Stimulated activated CD4-positive, alpha-beta T cell treated with anti-CD3 and anti-CD28 coated beads, Interleukin-4, amount 100 ng/mL, for 48 hours (primary cell): ENCODE measurements around the gene CHST8.

ENCODE experiments used
- DNase-seq, 2 donors: peaks; one replicate each; pipeline ENCODE4 v3.0.0-alpha.2; 2020; ENCODE audit warnings: low read depth in 2 of 2

The CHST8 gene

DNA sequence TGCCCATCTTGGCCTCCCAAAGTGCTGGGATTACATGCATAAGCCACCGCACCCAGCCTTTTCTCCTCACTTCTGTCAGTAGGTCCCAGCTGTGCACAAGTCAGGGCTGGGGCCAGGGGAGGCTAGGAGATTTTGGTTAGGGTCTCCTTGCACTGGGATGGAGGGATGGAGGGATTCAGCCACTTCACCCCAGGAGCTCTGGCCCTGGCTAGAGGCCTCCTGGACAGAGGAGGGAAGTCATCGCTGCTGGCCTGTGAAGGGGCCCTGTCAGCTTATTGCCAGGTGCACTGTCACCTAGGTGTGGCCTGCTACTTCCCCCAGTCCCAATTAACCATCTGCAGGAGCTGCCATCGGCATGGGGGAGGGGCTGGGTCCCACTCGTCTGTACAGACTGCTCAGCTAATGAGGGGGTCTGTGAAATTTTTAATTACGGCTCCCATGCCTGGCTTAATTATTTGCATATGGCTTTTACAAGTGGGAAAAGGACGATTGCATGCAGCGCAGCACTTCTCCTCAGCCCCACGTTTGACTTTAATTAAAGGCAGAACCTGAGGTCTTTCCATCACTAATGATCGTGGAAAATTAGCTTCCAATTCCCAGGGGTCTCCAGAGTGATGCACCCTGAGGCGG is 52.4 kb downstream of the CHST8 start:
- DNase-seq: no peak

GRCh38 chr19:33674626-33675367 is 53.0 kb downstream of the CHST8 start:
- no peak for DNase-seq

- DNase-seq: no peak
Measured at GRCh38 chr19:33675501-33676124, 53.9 kb downstream of the CHST8 start.

- DNase-seq: no peak
Measured at GRCh38 chr19:33676999-33677665, 55.4 kb downstream of the CHST8 start.

DNA sequence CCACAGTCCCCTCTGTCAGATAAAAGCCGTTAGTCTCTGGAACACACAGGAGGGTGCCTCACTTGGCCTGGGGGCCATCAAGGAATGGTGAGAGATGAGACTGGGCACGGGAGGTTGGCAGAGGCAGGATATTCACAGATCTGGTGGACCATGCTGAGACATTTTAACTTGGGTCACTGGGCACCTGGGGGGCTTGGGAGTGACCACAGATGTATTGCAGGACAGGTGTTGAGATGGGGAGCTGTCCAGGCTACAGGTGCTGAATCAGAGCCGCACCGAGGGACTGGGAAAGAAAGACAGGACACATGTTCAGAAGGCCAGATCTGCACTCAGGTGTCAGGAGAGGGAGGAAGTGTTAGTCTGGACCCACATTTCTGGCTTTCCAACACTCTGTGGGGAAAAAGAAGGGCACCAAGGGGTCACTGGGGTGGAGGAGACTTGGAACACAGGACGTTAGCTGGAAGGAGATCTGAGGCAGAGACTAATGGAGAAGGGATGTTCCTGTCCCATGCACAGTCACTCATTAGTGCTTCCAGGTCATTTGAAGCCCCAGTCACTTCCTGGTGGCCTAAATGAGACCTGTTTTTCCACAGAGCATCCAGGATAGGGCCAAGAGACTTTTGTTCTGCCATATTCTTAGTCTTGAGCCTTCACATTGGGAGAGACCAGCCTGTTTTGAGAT is 56.1 kb downstream of the CHST8 start:
- no peak for DNase-seq

DNA sequence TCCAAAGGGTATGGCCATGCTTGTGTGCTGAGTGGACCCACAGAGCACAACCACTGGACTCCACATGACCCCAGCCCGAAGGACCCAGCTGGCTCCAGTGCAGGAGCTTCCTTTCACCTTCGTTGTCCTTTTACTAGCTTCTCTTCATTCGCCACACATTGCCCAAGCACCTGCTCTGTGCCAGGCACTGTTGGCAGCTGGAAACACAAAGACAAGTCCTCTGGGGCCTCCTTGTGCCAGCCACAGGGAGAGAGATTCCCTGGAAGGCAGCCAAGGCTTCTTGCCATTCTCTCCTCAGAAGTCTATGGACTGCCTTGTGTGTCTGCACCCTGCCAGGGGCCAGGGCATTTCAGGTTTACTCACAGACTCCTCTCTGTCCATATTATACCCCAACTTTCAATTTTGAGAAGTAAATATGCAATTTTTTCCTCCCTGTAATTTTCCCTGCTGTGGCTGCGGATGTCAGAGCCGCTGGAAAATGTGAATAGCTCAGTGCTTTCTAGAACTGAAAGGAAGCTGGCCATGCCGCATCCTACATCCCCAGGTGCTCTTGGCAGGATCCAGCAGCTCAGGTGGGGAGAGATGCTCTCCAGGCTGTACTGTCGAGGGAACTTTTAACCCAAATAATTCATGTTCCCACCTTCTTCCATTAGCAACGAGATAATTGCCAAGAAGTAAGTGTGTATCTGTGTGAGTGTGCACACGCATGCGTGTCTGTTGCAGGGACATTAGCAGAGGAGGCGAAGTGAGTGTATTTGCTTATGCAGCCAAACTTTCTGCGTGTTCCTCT is 57.2 kb downstream of the CHST8 start:
- DNase-seq: no peak

DNA sequence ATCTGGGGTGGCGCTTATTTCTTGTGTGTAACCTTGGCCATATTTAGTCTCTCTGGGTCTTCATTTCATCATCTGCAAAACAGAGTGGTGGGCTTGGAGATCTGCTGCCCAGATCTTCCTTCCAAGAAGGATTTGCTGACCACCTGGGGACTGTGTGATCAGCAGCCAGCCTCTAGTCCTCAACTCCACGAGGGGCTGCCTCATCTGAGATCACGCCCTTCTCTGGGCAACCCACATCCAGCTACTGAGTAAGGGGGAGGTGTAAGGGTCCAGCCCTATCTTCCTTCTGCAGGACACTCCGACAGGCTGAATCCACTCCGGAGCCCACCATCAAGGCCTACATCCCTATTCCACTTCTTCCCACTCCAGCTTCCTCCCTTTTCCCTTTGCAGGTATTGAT is 57.9 kb downstream of the CHST8 start:
- DNase-seq: no peak

DNA sequence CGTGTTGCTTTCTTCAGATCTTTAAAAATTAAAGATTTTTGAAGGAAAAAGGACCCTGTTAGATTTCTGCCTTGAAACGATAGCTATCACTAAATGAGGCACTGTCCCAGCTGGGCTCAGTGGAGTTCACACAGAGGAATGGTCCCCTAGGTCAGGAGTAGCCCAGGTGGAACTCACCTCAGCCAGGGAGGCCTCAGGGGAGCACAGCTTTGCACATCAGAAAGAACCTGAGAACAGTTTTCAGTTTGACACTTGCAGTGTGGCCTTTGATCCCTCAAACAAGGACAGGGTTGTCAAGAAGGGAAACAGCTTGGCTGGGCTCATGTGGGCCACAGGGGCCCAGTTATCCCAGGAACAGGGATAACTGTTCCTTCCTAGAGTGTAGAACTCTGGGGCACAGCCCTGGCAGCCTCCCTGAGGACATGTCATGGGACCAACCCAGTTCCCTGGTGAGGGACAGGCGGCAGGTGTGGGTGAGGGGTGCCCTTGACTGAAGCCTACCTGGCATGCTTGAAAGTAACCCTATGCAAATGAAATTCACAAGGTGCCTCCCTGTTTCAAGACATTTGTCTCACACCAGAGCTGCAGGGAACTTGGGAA is 59.4 kb downstream of the CHST8 start:
- DNase-seq: no peak

DNA sequence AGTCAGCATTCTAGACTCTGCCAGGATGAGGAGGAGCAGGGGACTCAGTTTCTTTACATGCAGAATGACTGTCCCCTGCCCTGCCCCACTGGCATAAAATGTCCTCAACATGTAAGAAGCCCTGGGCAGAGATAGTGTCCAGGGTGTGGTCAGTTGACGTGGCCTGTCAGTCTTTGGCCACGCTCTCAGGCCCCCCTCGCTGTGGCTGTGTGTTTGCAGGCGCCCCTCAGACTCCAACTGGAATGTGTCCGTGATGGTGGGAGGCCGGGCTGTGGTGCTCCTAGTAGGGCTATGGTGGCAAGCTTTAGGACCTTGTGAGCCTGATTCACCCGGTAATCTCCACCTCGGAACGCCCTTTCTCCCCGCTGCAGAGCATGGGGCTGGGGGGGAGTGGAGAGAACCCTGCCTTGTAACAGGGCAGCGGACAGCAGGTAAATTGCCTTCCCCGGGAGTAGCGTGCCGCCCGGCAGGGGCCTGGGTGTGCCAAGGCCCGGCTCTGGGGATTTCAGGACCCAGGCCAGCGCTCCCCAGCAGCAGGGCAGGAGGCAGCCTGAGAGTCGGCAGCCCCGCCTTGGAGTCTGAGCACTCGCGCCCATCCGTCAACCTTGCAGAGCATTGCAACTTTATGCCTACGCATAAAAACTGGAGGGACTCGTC is 62.3 kb downstream of the CHST8 start:
- DNase-seq: no peak

GRCh38 chr19:33684538-33685232 is 62.9 kb downstream of the CHST8 start:
- no peak for DNase-seq

- no peak for DNase-seq
Measured at GRCh38 chr19:33685541-33685940, 63.8 kb downstream of the CHST8 start.

DNA sequence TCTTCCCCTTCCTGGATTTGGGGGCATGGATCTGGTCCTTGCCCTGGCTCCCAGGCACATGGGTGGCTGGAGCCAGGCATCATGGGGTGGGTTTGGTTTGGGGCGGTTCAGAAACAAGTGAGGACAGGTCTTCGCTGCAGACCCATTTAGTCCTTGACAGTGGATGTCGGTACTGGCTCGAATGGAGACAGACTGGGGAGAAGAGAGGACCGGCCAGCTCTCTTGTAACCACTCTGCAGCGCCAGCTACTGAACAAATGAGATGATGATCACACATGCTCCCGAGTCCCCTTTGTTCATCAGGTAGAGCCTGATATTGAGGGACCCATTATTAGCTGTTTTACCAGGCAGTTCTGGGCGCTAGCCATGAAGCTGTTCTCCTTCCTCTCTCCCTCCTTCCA is 64.5 kb downstream of the CHST8 start:
- DNase-seq: no peak

DNA sequence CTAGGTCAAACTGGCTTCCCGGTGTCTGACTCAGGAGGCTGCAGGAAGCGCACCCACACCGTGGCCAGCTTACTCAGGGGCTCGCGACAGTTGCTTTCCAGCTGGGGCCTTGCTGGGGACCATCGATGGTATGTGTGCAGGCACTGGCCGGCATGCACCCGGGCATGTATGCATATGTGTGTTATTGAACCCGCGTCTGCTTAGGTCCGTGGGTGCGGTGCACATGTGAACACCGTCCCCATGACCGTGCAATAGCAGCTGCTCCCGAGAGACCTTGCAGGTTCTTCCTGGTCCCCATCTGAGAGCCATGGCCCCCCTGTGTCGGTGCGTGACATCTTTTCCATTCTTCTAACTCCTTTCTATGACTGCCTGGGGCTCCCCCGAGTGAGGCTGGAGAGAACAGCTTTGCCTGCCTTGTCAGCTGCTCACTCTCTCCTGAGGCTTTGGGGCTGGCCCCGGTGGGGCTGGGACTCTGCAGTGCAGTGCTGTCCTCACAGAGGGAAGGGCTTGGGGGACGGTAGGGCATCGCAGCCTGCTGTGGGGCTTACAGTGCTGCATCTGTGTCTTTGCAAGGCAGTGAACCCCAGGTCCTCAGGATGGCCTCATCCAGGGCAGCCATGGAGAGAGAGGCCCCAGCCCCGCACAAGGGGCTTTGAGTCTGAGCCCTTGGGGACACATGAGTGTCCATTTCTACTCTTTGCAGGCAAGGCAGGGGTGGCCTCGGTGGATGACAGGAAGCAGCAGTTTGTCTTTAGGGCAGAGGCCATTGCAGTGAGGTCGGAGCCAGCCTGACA is 65.1 kb downstream of the CHST8 start:
- no peak for DNase-seq

DNA sequence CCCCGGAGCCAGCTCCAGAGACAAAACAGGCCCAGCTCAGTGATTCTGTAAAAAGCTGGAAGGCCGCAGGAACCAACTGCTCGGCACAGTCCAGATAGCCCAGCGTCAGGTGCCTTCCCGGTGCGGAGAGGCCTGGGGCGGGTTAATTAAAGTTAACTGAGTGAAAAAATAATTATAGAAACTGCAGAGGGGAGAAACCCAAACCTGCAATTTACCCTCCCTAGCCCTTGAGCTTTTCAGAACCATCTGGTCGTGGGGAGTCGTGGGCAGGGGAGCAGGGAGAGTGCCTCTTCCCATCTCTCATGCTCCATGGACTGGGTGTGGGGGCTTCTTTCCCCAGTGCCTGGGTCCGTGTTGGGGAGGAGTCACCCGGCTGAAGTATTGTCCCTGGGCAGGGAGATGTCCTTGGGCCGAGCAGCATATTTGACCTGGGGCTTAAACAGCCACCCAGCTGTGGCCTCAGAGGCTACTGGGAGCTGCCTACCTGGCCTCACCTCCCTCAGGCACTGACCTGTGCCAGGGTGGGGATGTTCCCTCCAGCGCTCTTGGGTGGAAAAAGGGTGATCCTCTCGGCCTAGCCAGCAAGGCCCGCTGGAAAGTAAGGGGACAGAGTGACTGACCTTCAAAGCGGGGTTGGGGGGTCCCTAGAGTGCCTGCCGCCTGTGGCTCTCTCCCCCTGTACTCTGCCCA is 65.9 kb downstream of the CHST8 start:
- DNase-seq: no peak

DNA sequence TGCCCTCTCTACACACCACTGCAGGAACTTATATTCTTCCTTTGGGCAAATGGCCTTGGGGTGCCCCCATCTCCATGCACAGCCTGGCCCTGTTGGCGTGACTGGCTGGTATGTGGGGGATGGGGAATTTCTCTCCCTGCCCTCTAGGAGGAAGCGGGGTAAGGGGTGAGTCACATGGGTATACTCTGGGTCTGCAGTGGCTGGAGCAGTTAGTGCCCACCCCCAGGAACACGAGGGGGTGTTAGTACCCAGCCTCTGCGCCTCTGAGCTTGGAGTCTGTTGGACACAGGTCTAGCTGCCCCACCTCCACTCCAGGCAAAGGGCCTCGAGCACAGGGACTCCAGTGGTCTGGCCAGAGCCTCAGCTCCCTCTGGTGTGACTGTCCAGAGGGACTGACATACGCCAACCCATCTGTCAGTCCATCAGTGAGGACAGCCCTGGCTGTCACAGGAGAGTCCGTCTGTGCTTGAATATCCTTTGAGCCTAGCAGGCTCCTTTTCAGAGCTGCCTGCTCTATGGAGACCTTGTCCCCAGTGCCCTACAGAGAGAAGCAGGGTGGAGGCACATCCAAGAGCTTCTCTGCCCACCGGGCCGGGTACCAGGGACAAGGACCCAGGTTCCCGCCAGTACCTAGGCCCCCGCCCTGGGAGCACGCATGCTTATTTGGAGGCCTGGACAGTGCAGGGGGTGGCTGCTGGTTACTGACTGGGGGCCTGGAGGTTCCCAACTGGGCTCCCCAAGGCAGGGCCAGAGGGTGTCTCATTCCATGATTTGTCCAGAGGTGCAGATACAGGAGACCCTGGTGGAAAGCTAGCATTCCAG is 66.6 kb downstream of the CHST8 start:
- DNase-seq: no peak

- no peak for DNase-seq
Measured at GRCh38 chr19:33689138-33689746, 67.5 kb downstream of the CHST8 start.

DNA sequence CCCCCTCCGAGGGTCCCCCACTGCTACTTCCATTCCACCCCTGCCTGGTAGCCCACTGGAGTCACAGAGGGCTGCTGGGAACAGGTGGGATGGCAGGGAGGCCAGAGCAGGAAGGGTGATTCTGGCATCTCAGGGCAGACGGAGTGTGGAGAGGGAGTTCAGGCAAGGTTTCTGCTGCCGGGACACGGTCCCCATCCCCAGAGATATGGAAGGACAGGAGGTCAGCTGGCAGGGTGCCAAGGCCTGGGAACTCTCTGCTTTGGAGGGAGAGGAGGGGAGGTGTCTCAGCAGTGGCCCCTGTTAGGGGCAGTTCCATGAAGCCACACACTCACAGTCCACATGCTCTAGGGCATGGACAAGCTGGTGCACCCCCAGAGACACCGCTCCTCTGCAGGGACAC is 68.1 kb downstream of the CHST8 start:
- no peak for DNase-seq
